ENCODE results near the gene DNM2. TPM values are rescaled to one million over a fixed set of nuclear protein-coding genes. Genes with fewer than 3 reads are reported as not detected.

The DNM2 gene
- polyA plus RNA-seq, 2 of the 4 experiments (the other 2 are of a cell fraction) = 32.9 to 58.5 TPM

DNA sequence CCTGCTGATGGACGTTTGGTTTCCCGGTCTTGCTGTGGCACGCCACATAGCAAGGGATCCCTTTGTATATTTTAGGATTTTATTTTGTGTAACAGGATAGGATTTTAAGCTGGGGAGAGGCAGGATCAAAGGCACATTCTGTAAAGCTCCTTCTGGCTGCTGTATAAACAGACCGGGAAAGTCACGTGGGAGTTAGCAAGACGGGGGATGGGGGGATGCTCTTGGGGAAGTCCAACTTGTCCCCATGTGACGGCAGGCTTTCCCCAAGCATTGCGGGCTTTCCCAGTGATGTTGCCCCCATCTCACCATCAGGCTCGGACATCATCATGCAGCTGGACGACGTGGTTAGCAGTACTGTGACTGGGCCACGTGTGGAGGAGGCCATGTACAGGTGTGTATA is 10.9 kb upstream of the DNM2 start:
- no peaks in the 10 kb centered on the region for H3K9me3 ChIP-seq
- FAIRE-seq (no peak), ATAC-seq (no peak), DNase-seq (ENCODE audit: low read depth in 1 of 2, low spot score in 1 of 2) (no peak)
- WGBS (ENCODE audit: missing lambda C conversion rate) = 84% methylated on average over 12 of the region's 12 CpGs
- H3K27ac ChIP-seq = no peak overlapping the region
- H3K4me2 ChIP-seq = no peak overlapping the region
- H3K4me3 ChIP-seq = no peak overlapping the region
- H3K4me1 ChIP-seq = no peaks in the 10 kb centered on the region
- TF ChIP-seq MYC (IDR thresholded peaks at IDR 0.05; ENCODE audit: borderline replicate concordance, low read length) (no peak), ZSCAN20 (CRISPR knock-in tag; IDR thresholded peaks at IDR 0.05) (no peak), EHF (CRISPR knock-in tag; IDR thresholded peaks at IDR 0.05) (no peak), BHLHE40 (IDR thresholded peaks at IDR 0.05; ENCODE audit: low read depth, low read length) (no peak), MAFK (IDR thresholded peaks at IDR 0.05; ENCODE audit: partially characterized antibody) (no peak), ZNF302 (CRISPR knock-in tag; IDR thresholded peaks at IDR 0.05) (no peak), NR3C1 (IDR thresholded peaks at IDR 0.05) (no peak), POLR2A (IDR thresholded peaks at IDR 0.05; ENCODE audit: low read length) (no peak), ZC3H11A (IDR thresholded peaks at IDR 0.05) (no peak), FOSB (CRISPR knock-in tag; IDR thresholded peaks at IDR 0.05) (no peak)
- TF ChIP-seq, protein P1, sequence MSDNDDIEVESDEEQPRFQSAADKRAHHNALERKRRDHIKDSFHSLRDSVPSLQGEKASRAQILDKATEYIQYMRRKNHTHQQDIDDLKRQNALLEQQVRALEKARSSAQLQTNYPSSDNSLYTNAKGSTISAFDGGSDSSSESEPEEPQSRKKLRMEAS (IDR thresholded peaks at IDR 0.05) = no peak
- TF ChIP-seq, protein P2, sequence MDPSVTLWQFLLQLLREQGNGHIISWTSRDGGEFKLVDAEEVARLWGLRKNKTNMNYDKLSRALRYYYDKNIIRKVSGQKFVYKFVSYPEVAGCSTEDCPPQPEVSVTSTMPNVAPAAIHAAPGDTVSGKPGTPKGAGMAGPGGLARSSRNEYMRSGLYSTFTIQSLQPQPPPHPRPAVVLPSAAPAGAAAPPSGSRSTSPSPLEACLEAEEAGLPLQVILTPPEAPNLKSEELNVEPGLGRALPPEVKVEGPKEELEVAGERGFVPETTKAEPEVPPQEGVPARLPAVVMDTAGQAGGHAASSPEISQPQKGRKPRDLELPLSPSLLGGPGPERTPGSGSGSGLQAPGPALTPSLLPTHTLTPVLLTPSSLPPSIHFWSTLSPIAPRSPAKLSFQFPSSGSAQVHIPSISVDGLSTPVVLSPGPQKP (IDR thresholded peaks at IDR 0.05; ENCODE audit: low read depth, low read length) = no peak
- TF ChIP-seq, protein P3, sequence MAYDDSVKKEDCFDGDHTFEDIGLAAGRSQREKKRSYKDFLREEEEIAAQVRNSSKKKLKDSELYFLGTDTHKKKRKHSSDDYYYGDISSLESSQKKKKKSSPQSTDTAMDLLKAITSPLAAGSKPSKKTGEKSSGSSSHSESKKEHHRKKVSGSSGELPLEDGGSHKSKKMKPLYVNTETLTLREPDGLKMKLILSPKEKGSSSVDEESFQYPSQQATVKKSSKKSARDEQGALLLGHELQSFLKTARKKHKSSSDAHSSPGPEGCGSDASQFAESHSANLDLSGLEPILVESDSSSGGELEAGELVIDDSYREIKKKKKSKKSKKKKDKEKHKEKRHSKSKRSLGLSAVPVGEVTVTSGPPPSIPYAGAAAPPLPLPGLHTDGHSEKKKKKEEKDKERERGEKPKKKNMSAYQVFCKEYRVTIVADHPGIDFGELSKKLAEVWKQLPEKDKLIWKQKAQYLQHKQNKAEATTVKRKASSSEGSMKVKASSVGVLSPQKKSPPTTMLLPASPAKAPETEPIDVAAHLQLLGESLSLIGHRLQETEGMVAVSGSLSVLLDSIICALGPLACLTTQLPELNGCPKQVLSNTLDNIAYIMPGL (CRISPR knock-in tag; IDR thresholded peaks at IDR 0.05; ENCODE audit: borderline replicate concordance) = no peak
- TF ChIP-seq, protein P4, sequence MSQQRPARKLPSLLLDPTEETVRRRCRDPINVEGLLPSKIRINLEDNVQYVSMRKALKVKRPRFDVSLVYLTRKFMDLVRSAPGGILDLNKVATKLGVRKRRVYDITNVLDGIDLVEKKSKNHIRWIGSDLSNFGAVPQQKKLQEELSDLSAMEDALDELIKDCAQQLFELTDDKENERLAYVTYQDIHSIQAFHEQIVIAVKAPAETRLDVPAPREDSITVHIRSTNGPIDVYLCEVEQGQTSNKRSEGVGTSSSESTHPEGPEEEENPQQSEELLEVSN (IDR thresholded peaks at IDR 0.05; ENCODE audit: borderline replicate concordance, low read depth) = no peak
- TF ChIP-seq, protein P5, sequence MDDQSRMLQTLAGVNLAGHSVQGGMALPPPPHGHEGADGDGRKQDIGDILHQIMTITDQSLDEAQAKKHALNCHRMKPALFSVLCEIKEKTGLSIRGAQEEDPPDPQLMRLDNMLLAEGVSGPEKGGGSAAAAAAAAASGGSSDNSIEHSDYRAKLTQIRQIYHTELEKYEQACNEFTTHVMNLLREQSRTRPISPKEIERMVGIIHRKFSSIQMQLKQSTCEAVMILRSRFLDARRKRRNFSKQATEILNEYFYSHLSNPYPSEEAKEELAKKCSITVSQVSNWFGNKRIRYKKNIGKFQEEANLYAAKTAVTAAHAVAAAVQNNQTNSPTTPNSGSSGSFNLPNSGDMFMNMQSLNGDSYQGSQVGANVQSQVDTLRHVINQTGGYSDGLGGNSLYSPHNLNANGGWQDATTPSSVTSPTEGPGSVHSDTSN (IDR thresholded peaks at IDR 0.05) = no peak
- ChIA-PET CTCF (interaction anchor here (0.6 to 9.8 kb wide), 3 partner anchors 10 to 129 kb away, joined by 4 to 90 read pairs (median 5); partner anchors contain the start of genes DNM2 and TMED1), POLR2A (no interaction called here)

DNA sequence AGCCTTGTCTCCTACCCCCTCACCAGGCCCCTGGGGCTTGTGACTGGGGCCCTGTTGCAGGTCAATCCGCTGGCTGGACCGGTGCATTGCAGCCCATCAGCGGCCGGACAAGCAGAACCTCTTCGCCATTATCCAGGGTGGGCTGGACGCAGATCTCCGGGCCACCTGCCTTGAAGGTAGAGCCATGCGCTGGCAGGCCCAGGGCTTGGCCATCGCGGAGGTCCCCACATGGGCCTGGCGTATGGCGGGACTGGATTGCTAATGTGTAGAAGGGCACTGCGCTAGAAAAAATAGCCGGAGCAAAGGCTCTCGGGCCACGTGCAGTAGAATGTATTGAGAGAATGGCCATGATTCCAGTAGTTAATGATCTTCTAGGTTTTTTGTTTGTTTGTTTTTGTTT is 10.4 kb upstream of the DNM2 start:
- ChIA-PET CTCF (interaction anchor here (1.2 to 9.8 kb wide), 2 partner anchors 9 to 104 kb away, joined by 5 to 90 read pairs; partner anchors contain the start of gene DNM2), POLR2A (no interaction called here)
- no peak overlapping the region for H3K4me3 ChIP-seq
- H3K4me2 ChIP-seq = no peak overlapping the region
- H3K4me1 ChIP-seq = no peaks in the 10 kb centered on the region
- no peak for TF ChIP-seq ZSCAN20 (CRISPR knock-in tag; IDR thresholded peaks at IDR 0.05)
- no peak for TF ChIP-seq HDAC2 (IDR thresholded peaks at IDR 0.05)
- TF ChIP-seq, protein P6, sequence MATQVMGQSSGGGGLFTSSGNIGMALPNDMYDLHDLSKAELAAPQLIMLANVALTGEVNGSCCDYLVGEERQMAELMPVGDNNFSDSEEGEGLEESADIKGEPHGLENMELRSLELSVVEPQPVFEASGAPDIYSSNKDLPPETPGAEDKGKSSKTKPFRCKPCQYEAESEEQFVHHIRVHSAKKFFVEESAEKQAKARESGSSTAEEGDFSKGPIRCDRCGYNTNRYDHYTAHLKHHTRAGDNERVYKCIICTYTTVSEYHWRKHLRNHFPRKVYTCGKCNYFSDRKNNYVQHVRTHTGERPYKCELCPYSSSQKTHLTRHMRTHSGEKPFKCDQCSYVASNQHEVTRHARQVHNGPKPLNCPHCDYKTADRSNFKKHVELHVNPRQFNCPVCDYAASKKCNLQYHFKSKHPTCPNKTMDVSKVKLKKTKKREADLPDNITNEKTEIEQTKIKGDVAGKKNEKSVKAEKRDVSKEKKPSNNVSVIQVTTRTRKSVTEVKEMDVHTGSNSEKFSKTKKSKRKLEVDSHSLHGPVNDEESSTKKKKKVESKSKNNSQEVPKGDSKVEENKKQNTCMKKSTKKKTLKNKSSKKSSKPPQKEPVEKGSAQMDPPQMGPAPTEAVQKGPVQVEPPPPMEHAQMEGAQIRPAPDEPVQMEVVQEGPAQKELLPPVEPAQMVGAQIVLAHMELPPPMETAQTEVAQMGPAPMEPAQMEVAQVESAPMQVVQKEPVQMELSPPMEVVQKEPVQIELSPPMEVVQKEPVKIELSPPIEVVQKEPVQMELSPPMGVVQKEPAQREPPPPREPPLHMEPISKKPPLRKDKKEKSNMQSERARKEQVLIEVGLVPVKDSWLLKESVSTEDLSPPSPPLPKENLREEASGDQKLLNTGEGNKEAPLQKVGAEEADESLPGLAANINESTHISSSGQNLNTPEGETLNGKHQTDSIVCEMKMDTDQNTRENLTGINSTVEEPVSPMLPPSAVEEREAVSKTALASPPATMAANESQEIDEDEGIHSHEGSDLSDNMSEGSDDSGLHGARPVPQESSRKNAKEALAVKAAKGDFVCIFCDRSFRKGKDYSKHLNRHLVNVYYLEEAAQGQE (IDR thresholded peaks at IDR 0.05) = no peak
- no peak for TF ChIP-seq JUN (IDR thresholded peaks at IDR 0.05)
- TF ChIP-seq, protein P7, sequence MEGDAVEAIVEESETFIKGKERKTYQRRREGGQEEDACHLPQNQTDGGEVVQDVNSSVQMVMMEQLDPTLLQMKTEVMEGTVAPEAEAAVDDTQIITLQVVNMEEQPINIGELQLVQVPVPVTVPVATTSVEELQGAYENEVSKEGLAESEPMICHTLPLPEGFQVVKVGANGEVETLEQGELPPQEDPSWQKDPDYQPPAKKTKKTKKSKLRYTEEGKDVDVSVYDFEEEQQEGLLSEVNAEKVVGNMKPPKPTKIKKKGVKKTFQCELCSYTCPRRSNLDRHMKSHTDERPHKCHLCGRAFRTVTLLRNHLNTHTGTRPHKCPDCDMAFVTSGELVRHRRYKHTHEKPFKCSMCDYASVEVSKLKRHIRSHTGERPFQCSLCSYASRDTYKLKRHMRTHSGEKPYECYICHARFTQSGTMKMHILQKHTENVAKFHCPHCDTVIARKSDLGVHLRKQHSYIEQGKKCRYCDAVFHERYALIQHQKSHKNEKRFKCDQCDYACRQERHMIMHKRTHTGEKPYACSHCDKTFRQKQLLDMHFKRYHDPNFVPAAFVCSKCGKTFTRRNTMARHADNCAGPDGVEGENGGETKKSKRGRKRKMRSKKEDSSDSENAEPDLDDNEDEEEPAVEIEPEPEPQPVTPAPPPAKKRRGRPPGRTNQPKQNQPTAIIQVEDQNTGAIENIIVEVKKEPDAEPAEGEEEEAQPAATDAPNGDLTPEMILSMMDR (IDR thresholded peaks at IDR 0.05) = no peak
- TF ChIP-seq, protein P8, sequence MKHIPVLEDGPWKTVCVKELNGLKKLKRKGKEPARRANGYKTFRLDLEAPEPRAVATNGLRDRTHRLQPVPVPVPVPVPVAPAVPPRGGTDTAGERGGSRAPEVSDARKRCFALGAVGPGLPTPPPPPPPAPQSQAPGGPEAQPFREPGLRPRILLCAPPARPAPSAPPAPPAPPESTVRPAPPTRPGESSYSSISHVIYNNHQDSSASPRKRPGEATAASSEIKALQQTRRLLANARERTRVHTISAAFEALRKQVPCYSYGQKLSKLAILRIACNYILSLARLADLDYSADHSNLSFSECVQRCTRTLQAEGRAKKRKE (CRISPR knock-in tag; IDR thresholded peaks at IDR 0.05; ENCODE audit: low read depth) = no peak
- TF ChIP-seq CEBPB (IDR thresholded peaks at IDR 0.05) = no peak
- TF ChIP-seq EHMT2 (IDR thresholded peaks at IDR 0.05; ENCODE audit: low read depth) = no peak
- no peak for TF ChIP-seq PHF8 (IDR thresholded peaks at IDR 0.05; ENCODE audit: borderline replicate concordance, low read depth)
- DNase-seq (ENCODE audit: low read depth in 1 of 2, low spot score in 1 of 2) (no peak), FAIRE-seq (no peak), ATAC-seq (no peak)
- no peaks in the 10 kb centered on the region for H3K9me3 ChIP-seq
- WGBS (ENCODE audit: missing lambda C conversion rate) = 94% methylated on average over 8 of the region's 16 CpGs
- no peak overlapping the region for H3K27ac ChIP-seq
